GM21367 (cell line): ENCODE data around the gene NPR2.

Source experiments
- ATAC-seq: cut with Tn5 transposase; IDR thresholded peaks from one replicate; pipeline ENCODE4 v1.9.1; 2021; ENCODE audit not compliant: unreplicated experiment

The NPR2 gene

DNA sequence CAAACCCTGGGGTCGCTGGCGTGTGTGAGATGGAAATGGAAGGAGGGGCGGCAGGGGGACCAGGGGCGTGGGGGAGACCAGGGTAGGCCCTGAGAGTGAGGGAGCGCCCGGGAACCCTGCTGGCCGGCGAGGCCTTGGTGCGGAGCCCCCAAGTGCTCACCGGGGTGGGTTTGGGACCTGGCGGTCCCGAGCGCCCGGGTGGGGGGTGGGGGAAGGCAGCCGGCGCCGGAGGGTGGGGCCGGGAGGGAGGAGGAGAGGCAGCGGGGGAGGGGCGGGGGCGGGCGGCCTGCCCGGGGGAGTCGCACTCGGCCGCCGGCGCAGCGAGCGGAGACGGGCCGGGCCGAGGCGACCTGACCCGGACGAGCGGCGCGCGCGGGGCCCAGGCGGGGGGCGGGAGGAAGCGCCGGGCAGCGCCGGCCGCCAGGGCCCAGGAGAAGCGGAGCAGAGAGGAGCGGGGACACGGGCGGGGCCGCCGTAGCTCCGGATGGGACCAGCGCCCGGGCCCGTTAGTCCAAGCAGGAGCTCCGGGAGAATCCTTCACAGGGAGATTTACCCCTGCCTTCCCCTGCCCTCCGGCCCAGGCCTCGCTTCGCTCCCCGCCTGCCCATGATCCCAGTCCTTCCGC, at the start of gene NPR2:
Gene NPR2 (plus strand): TSS at position 295 of the 625 bp plus-strand sequence. CDS start 818 bp downstream, outside the sequence.
- no peak for ATAC-seq

DNA sequence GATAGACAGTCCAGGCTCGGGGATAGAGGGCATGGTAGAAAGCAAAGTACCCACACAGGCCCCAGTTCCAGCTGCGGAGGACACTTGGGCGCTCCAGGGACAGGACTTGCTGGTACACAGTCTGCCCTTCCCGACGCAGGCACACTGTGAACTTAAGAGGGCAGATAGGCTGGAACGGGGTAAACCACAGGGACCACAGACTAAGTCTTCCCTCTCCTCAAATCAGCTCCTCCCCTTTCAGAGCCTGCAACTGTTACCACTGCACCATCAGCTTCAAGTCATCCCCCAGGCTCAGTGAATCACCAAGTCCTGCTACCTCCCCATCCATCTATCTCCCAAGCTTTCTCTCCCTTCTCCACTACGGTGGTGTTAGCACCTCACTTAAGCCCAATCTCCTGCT, 49.7 kb upstream of the NPR2 start:
- no peak for ATAC-seq

DNA sequence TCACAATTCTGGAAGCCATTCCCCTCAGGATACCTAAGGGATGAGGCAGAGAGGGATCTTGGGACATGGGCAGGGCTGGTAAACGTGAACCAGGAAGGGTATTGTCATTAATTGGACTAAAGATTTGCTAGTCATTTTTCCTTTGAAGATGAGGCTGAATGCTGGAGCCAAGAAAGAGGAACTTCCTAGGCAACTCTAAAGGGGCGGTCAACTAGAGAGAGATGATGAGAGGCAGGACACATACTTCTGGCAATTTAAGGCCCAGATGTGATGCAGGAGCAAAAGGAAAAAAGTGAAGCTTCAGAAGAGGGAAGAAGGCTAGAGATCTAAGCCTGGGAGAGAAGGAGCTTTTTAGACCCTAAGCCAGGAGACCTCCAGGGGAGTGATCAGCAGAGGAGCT, 47.9 kb upstream of the NPR2 start:
- no peak for ATAC-seq

DNA sequence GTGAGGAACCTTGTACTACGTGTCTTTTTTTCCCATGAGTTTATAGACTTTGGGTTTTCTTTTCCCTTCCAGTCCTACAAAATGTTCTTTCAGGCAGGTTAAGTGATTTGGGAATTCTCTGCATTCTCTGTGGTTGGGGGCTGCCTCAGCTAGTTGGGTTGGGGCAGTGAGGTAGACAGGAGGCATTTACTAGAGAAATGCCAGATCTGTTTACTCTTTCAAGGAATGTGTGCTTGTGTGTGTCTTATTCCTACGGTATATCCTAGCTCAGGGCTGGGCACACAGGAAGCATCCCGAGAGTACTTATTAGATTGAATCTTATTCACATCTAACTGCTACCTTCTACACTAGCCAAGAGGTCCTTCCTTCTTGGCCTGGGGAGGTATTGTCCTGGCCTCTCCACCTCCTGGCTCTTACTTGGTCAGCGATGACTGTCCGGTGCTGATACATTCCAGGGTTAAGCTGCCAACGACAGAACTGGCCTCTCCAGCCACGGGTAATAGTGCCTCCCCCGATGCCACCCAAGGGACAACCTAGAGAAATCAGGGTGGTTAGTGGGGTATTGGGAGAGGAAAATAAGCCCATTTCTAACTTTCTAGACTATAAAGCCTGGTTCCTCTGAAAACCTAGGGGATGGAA, 47.4 kb upstream of the NPR2 start:
- no peak for ATAC-seq

DNA sequence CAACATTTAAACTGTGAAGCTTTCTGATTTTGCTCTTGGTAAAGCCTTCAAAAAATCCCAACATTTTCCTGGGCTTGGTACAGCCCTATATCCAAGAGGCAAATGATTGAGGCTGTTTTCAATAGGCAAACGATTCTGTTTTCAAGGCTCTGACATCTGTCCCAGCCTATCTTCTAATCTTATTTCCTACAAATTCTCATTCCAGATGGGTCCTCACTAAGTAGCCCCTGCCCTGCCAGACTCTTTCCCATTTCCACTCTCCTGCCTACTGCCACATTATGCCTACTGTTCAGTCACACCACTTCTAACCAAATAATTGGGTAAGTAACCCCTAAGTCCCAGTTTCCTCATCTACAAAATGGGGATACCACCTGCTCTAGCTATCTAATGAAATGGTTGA, 45.8 kb upstream of the NPR2 start:
- ATAC-seq = no peak

DNA sequence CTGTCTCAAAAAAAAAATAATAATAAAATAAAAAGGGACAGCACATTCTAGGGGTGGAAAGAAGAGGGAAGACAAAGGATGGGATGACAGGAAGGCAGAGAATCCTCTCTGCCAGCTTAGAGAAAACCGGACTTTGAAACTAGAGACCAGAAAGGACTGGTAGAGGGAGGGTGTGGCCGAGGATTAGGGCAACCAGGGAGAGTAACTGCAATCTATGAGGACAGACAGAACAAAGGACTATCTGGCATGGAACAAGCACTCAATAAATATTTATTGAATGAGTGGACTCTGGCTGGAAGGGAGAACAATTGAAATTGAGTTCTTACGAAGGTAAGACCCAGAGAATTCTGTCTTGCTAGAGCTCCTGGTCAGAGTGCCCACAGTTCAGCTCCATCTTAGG, 44.8 kb upstream of the NPR2 start:
- ATAC-seq = no peak

DNA sequence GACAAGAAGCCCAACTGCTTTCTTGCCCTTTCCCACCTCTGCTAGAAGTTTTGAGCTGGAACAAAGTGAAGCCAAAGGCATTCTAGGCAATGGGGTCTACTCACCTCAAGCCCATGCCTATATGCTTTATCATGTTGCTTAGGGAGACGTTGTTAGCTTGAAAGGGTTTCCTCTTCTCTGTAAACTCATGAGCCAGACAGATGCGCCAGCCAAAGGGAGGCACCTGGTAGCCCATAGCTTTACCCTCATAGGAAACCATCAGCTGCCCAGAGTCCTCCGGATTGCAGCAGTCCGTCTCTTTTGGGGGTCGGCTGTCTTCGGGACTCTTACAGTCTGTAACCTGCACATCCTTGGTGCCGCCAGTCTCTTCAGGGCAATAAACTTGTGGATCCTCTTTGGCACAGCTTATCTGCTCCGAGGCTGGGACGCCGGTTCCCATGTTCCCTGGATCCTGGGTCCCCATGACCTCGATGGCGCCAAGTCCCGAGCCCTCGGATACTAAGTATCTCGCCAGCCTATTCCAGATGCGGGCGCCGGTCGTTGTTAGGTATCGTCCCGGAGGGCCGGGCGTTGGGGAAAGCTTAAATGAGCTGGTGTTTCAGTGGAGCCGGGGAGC, 43.0 kb upstream of the NPR2 start:
- no peak for ATAC-seq

DNA sequence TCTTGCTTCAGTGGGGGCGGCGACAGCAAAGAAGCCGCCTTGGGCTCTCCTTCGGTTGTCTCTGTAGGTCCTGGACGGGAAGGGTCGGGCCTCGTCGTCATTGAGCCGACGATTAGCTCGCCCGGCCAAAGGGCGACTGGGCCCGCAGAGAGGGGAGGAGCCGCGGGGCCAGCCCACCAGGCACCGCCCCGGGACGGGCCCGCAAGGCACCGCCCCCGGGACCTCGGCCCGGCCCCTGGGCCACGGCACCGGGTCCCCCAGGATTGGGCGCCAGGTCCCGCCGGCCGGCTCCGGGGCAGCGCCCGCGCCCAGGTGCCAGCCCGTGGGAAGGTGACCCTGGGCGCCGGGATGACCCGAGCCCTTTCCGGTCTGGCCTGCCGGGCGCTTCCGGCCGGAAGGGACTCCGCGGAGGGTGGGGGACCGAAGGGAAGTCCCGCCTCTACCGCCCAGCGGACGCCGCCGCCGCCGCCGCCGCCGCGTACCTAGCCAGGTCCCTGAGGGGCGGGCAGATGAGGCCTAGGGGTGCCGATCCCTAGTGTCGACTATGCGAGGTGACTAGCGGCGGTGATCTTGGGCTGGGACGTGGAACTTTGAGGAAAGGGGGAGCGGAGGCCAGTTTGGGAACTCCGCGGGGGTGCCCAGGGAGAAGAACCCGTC, 42.4 kb upstream of the NPR2 start, which contains the start of the genes GBA2 and RGP1:
Gene GBA2 (minus strand): TSS at position 371 of the 657 bp plus-strand sequence. CDS start 524 bp downstream, outside the sequence.
Gene RGP1 (plus strand): TSS at position 430 of the 657 bp plus-strand sequence. CDS start 469 bp downstream, outside the sequence.
- peak; percentile 66 for ATAC-seq

DNA sequence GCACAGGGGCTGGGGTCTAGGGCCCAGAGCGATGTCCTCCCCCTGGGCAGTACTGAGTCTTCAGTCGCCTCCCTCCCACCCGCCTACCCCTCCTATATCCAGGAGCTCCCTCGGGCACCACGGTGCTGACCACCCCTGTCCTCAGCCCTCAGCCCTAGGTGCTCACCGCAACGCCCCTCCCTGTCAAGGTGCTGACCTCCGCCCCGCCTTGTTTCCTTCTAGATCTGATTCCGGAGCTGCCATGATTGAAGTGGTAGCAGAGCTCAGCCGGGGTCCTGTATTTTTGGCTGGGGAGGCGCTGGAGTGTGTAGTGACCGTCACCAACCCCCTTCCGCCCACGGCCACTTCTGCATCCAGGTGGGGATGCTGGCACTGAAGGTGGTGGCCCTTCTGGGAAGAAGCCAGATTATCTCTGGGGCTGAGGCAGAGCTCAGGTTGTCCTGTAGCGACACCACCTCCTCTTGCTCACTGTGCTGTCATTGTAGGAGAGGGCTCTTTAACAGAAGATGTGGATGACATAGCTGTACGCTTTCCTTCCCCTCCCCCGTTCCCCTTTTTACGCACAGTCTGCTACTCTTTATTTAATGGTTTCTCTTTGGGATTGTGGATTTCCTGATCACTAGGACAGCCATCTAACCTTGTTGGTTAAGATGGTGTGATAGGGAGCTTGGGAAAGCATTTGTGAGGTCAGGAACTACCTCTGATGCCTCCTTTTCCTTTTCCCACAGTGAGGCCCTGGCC, 41.7 kb upstream of the NPR2 start:
- ATAC-seq = peak; percentile 16

DNA sequence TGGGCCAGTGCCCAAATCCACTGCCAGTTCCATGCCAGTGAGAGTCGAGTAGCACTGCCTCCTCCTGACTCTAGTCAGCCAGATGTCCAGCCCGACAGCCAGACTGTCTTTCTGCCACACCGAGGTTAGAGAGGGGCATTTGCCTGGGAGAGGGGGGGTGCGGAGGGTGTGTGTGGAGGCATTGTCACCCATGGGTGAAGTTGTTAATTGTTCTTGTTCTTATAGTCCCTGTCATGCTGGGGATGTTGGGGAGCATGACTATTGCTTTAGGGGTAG, 41.2 kb upstream of the NPR2 start:
- ATAC-seq = no peak

DNA sequence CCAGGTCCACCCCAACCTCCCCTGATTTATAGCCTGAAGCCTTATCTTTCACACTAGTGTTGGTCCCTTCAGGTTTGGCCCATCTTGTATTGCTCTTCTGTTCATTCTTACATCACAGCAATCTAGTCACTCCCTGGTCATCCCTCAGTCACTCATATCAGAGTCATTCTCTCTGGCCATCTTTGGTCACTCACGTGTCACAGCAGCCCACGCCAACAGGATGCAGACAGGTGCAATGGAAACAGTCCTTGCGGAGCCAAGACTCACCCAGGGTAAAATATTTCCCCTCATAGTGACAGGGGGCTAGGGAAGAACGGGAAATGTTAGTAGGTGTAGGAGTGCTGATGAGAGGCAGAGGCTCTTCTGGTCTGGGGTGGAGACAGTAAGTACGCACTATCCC, 37.9 kb upstream of the NPR2 start:
- no peak for ATAC-seq

DNA sequence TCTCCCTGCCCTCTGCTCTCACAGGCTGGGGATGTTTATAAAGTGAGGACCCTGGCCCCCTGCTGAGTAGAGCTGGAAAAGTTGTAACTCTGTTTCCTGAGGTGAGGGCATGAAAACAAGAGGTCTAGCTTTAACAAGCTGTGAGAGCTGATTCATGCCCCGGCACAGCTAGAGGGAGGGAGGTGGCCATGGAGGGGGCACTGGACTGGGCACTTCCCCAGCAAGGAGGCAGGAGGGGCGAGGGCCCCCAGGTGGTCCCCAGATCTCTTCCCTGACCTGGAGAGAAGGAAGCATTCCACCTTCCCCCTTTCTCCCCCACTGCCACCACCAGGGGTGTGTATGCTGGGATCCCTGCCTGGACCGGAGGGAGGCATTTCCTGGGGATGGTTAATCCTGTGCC, 37.1 kb upstream of the NPR2 start, which contains the start of gene MSMP:
Gene MSMP (minus strand): TSS at position 13 of the 400 bp plus-strand sequence. CDS start 147 bp downstream, outside the sequence.
- no peak for ATAC-seq

DNA sequence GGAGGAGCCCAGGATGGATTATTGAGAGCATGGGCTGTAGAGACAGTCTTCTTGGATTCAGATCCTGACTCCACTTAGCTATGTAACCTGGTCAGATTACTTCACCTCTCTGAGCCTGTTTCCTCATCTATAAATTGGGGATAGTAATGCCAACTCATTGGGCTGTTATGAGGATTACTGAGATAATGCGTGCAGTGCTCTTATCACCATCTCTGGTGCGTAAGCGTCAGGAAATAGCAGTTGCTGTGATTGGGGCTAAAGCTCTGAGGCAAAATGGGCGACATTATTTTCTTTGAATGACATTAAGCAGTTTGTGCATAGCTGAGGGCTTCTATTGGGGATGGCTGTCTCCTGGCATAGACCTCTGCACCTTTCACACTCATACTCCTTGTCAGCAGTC, 36.3 kb upstream of the NPR2 start:
- ATAC-seq = no peak

DNA sequence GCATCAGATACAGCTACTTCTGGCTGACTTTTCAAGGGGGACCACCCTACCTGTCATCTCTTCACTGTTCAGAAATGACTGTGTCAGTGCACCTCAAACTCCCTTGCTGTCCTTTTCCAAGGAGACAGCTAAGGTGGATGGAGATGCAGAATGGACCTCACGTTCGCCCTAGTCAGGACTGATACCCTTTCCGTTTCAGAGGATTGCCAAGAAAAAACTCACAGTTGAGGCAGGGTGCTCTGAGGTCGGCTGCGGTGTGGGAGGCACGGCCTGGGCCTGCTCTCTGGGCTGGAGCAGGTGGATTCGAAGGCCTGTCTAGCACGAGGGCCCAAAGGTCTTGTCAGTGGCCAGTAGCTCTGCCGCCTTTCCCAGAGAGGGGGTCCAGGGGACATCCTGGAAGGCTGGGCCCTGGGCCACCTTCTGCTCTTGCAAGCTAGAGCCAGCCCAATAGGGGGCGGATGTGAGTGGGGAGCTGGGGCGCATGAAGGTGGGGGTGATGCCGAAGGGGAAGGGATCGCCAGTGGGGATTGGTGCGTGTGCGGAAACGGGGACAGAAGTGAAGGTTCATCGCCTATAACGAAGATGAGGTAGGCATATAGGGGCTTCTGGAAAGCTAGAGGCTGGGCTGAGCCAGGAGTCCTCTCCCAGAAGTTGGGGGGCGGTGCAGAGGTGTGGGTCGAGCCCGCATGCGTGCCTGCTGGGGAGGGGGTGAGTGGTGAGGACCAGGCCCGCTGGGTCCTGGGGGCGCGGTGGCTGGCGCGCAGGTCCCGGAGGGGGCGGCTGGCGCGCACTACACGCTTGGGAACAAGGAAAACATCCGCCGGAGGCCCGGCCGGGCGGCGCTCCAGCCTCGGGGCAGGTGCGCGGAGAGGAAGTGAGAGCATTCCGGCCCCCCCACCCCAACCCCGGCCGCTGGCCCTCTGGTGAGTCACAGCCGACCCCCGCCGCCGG, 34.8 kb upstream of the NPR2 start:
- no peak for ATAC-seq

DNA sequence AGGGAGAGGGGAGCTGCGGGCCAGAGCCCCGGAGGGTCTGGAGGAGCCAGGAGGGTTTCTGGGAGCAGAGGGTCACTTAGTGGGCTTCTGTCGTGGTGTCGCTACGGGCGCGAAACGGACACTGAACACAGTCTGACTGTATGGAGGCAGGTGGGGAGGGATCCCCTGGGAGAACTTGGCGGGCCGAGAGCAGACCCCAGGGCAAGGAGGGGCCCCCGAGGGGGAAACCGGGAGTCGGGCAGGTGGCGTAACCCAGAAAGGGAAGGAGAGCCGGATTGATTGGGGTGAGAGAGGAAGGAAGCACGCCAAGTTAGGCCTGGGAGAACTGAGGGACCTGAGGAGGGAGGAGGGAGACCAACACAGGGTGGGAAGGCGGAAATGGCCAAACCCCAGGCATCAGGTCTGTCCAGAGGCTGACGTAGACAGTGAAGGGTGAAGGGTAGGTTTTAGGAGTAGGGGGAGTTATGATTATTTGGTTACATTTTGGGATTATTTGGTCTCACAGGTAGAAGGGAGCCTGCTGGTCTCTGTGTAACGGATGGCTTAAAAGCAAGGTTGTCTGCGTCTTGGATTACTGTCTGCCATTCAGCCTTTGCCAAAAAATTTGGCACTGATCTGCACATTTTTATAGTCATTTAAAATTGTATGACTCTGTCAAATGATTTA, 34.0 kb upstream of the NPR2 start:
- no peak for ATAC-seq

DNA sequence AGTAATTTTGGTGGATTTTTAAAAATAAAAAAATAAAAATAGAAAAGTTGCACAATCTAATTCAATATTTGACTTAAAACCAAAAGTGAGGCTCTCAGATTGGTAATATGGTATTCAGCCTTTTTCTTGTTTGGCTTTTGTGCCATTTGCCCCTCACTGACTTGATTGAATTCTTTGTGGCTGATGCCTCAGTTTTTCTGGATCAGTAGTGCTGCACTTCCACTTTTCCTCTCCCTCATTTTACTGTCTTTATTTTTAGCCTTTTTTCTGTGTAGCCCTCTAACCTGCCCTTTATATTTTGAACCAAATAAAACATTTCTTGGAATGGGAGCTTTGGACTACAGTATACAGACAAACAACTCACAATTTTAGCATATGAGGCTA, 33.5 kb upstream of the NPR2 start:
- ATAC-seq = no peak

DNA sequence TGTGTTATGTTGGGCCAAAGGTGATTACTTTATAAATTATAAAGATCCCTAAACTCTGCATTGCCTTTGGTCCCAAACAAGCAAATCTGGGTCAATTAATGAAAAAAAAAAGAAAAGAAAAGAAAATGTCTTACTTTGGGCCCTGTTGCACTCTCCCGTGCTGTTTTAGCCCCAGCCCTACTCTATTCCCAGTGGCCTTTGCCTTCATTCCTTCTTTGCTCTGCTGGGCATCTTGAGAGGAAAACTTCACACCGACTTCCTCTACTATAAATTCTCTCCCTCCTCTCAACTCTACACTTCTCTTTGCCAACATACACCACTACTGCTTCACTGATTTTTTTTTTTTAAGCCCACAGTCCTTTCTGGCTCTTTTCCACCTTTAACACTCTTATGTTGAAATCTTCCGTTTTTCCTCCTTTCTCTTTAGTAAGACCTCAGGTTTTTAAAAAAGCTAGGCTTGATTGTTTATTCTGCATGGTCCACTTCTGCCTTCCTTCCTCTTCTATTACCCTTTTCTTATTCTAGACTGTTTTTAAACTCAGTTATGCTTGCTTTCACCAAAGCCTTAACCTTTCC, 32.8 kb upstream of the NPR2 start:
- no peak for ATAC-seq

DNA sequence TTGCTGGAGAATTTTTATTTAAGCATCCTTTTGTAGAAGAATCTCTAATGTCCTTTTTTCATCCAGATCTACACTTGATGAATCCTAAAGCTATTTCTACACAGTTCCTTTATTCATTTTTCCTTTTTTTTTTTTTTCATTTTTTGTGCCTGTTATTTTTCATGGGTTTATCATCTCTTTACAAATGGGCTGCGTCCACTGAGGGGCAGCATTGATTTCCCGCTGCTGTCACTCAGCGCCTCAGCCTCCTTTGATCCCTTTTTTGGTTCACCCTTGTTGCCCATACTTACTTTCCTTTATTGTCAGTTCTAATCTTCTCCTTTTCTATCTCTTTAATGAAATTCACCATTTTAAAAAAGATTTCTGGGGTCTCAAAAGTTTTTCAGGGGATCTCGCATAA, 31.6 kb upstream of the NPR2 start:
- no peak for ATAC-seq

DNA sequence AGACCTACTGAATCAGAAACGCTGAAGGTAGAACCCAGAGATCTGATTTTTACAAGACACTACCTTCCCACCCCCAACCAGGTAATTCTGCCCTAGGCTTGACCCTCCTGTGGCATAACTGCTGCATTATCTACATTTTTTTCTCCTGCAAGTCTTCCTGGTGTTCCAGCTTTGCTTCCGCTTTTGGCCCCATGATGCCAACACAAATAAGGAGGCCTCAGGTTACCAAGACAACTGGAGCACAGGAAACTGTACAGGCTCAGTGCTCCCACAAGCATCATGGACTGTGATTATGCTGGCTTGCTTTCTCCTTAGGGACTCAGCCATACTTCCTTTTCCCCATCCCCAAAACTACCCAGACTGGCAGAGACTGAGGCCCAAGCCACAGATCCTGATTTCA, 30.7 kb upstream of the NPR2 start:
- ATAC-seq = no peak
